ENCODE measurements around the gene PKN1.

- TF ChIP-seq POLR2AphosphoS5 (IDR thresholded peaks at IDR 0.05): no peak
- TF ChIP-seq CTCF (IDR thresholded peaks at IDR 0.05): no peak
Observed at GRCh38 chr19:14467391-14467790, 34.3 kb downstream of the PKN1 start.

Measured in stomach (tissue), 4 donors.